ENCODE data around the gene TBX2.

DNA sequence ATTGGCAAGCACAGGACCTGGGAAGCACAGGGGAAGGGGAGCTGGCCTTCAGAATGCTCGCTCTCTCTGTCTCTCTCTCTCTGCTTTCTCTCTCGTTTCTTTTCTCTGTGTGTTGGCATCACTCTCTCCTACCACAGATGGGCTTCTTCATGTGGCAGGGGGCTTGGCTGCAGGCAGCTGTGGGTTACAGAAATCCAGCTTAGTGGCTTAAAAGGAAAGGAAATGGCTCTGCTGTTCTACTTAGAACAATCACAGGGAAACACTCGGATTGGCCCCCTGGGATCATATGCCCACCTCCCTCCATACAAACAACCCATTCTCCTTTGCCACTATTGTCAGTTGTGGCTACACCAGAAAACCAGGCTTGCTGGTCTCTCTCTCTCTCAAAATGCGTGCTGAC lies 20.4 kb downstream of the TBX2 start:
- TF ChIP-seq, protein P1, sequence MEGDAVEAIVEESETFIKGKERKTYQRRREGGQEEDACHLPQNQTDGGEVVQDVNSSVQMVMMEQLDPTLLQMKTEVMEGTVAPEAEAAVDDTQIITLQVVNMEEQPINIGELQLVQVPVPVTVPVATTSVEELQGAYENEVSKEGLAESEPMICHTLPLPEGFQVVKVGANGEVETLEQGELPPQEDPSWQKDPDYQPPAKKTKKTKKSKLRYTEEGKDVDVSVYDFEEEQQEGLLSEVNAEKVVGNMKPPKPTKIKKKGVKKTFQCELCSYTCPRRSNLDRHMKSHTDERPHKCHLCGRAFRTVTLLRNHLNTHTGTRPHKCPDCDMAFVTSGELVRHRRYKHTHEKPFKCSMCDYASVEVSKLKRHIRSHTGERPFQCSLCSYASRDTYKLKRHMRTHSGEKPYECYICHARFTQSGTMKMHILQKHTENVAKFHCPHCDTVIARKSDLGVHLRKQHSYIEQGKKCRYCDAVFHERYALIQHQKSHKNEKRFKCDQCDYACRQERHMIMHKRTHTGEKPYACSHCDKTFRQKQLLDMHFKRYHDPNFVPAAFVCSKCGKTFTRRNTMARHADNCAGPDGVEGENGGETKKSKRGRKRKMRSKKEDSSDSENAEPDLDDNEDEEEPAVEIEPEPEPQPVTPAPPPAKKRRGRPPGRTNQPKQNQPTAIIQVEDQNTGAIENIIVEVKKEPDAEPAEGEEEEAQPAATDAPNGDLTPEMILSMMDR (conservative IDR thresholded peaks at IDR 0.05; ENCODE audit: low read depth, low read length): no peak
- TF ChIP-seq POLR2A (IDR thresholded peaks at IDR 0.05; ENCODE audit: low read depth, low read length) (no peak), RFX5 (IDR thresholded peaks at IDR 0.05; ENCODE audit: low read depth, low read length) (no peak)
